GM18873 (cell line): ENCODE results near the gene POLR2J.
"Not testable (repeated sequence)": the region's sequence is repeated elsewhere in the genome, so short reads cannot be mapped to it uniquely, and the experiment has no call there.

Experiments
- ATAC-seq: cut with Tn5 transposase; IDR thresholded peaks from one replicate; pipeline ENCODE4 v1.9.1; 2021; ENCODE audit warnings: mild to moderate bottlenecking, moderate library complexity, moderate number of reproducible peaks; ENCODE audit not compliant: unreplicated experiment, low FRiP score

The POLR2J gene

DNA sequence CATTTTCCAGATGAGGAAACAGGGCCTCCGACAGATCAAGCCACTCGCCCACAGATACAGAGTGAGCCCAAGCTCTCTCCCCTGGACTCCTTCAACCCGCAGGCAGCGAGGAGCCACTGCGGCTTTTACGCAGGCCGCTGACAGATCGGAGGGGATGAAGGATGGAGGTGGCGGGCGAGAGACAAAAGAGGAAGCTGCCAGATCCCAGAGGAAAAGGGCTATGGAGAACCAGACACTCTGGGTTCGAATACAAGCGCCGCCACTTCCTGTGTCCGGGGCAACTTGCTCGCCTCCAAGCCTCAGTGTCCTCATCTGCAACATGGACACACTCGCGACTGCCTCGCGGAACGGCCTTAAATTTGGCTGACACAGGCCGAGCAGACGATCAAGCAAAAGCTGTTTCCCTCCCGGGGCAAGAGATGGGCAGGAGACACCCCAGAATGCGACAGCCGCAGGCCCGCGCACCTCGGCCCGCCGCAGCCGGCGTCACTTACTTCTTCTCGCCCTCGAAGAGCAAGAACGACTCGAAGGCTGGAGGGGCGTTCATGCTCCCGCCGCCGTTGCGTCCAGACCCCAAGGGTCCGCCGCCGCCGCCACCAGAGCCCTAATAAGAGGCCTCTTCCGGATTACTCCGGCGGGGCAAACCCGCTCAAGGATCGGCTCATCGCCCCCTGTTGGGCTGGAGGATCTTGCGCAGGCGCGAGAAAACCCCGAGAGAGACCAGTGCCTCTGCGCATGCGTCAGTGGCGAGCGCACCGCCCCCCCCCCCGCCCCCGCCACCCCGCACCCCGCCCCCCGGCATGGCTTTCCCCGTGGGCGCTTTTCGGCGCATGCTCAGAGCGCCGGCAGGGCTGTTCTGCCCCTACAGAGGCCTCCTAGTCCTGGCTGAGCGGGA is at the start of gene POLR2J:
TSS of gene POLR2J (minus strand) at position 609 of the 895 bp plus-strand sequence. CDS start at position 547, 62 bp downstream.
- peak; percentile 54 for ATAC-seq

DNA sequence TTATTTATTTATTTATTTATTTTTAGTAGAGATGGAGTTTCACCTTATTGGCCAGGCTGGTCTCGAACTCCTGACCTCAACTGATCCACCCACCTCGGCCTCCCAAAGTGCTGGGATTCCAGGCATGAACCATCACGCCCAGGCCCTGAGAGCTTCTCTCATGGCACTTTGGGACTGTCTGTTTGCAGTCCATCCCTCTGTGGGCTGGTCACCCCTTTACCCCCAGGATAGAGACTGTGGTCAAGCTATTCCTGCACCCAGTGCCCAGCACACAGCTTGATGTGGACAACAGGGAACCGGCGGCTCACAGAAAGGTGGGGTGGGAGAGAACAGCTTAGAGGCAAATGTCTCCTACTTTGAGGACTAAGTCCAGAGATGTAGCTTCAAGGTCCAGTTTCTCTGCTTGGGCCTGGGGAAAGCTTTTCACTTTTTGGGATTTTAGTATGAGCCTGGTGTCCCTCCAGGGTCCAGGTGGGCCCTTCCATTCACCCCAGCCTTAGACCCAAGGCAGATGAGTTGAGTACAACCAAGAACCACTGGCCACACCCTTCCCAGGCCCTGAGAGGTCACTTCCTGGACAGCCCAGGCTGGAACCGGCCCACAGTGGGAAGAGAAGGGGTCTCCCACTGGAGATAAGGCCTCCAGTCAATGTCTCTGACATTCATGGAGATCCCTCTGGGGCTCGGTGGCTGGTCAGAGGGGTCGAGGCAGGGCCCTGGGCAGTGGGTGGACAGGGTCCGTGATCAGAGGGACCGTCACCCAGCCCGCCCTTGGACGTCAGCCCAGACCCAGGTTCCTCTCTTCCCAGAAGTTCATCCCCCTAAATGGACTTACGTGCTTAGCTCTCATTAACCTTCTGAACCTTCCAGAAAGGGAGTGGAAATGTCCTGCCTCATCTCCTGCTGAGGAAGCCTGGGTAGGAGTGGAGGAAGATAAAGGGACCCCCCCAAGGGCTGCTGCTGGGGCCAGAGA is 49.4 kb upstream of the POLR2J start:
- ATAC-seq, result not testable (repeated sequence)

DNA sequence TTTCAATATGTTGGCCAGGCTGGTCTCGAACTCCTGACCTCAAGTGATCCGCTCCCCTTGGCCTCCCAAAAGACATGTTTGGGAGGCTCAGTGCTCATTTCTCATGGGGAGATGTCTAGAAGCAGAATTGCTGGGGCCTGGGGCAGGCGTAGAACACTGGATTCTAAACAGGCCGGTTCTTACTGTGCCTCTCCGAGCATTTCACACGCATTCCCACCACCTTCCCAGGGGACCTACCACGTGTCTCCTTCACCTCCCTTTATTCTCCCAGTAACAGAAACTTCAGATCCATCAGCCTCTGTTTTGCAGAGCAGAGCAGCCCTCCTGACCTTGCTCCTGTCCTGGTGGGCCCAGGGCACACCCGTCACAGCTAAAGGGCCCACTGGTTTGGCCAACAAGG is 48.5 kb upstream of the POLR2J start:
- not testable (repeated sequence) for ATAC-seq

DNA sequence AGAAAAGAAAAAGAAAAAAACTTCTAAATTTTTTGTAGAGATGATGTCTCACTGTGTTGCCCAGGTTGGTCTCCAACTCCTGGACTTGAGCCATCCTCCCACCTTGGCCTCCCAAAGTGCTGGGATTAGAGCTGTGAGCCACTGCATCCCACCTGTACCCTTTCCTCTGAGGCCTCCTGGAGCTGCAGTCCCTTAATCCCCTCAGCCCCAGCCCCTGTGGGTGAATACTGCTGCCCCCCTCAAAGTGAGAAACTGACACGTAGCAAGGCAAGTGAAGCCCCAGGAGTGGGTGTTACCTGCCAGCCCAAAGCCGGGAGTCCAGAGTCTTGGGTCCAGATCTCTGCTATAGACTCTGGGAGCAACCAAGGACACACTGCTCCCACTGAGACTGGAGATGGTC is 46.1 kb upstream of the POLR2J start:
- not testable (repeated sequence) for ATAC-seq

DNA sequence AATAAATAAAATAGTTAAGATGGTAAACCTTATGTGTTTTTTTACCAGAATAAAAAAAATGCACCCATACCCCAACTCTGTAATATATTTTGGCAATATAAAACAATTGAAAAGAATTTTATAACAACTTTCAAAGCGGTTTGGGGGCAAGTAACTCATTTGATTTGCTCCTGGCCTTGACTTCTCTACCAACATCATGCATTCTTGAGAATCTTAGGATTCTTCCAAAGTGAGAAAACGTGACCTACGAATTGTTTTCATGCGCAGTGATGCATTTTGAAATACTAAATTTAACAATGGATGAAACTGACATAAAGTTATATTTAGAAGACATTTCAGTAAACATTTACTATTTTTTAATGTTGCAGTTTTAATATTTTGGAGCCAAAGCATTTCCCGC is 42.1 kb upstream of the POLR2J start:
- not testable (repeated sequence) for ATAC-seq

DNA sequence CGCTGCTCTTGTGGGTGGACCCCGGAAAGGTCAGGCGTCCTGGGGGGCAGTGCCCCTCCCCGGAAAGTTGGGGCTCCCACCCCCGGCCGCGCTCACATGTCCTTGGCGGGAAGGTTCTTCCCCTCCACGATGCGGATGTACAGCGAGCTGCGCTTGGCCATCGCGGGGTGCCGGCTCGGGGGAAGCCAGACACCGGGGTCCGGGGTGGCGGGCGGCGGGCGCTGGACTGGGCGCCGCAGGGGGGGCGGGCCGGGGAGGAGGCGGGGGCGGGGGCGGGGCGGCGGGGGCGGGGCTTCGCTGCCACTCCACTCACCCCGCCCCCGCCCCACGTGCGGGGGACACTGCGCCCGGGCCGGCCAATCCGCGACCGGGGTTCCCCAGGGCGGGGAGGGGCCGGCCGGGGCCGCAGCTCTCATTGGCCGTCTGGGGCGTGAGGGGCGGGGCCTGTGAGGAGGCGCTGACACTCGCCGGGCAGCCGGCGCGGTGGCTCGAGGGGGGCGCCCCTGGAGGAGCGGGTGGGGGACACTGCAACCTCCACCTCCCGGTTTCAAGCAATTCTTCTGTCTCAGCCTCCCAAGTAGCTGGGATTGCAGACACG is 38.9 kb upstream of the POLR2J start, which contains the start of gene RASA4B:
TSS of gene RASA4B (minus strand) at position 228 of the 598 bp plus-strand sequence. CDS start at position 161, 67 bp downstream.
- ATAC-seq, result peak; percentile 30

DNA sequence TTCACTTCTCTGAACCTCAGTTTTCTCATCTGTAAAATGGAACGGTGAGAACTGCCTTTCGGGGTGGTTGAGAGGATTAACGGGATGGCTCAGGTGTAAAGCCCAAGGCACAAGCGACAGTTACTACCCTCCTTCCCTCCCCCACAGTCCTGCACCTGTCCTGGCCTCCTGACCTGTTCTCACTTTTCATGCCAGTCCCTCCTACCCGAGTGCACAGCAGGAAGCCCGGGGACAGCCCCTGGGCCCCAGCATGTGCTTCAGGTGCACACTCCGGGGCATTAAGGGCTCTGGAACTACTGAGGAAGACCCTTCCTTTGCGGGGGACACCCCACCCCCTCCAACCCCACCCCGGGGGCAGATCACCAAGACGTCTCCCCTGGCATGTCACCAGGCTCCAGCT is 38.2 kb upstream of the POLR2J start:
- not testable (repeated sequence) for ATAC-seq

DNA sequence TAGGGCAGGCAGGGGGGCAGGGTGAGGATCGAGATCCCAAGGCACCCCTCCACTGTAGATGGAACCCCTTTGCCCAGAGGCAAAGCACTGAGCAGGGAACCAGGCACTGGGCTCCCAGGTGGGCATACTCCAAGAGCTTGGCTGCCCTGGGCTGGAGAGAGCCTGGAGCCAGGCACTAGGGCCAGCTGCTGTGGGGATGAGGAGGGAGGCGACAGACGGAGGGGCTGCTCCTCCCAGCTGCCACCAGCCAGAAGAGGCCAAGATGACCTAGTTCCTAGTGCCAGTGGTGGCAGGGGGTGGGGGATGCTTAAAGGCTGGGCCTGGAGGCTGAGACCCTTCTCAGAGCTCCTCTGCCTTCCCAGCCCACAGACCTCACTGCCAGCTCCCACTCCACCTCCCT is 37.2 kb upstream of the POLR2J start:
- not testable (repeated sequence) for ATAC-seq

DNA sequence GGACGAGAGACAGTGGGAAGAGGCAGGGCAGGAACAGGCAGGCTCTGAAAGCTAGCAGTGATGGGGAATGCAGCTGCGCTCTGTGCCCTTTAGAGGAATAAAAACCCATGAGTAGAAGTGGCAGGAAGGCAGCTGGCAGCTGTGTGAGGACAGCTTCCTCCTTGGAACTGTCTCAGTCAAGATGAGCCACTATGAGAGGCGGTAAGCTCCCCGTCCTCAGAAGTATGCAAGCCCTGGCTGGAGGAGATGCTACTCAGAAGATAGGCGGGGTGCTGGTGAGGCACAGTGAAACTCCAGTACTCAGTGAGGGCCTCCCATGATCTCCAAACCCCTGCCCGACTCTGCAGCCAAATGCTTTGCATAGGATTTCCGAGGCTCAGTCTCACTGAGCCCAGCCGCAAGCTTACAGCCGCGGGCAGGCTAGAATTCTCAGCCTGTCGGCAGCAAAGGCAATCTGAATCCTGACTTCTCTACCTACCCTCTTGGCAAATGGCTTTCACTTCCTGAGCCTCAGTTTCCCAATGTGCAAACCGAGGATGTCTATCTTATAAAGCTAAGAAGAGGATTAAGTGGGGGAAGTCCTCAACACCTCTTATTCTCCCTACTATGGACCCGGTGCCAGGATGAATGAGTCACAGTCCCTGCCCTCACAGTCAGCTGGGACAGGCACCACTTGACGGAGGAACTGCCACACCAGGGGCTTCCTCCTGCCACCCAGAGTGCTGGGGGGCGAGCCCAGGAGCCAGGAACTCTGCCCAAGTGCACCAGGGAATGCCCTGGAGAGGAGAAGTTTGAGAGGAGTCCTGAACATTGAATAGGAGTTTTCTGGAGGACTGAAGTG is 36.4 kb upstream of the POLR2J start:
- peak; percentile 76 for ATAC-seq

DNA sequence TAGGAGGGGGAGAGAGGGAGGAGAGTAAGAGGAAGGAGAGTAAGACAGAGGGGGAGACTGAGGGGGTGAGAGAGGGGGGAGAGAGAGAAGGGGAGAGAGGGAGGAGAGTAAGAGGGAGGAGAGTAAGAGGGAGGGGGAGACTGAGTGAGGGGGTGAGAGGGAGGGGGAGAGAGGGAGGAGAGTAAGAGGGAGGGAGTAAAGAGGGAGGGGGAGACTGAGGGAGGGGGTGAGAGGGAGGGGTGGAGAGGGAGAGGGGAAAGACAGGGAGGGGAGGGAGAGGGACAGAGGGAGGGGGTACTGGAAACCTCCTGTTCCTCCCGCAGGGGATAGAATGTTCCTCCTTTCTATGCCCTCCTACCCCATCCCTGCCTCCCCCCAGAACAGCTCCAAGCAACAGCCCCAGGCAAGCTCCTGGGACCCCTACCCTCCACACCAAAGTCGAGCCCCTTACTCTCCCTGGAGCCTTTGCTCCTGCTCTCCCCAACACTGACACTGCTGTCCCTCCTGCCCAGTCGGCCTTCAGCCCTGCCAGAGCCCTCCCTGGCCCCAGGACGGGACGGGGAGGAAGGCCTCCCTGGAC is 34.0 kb upstream of the POLR2J start:
- ATAC-seq, result not testable (repeated sequence)

DNA sequence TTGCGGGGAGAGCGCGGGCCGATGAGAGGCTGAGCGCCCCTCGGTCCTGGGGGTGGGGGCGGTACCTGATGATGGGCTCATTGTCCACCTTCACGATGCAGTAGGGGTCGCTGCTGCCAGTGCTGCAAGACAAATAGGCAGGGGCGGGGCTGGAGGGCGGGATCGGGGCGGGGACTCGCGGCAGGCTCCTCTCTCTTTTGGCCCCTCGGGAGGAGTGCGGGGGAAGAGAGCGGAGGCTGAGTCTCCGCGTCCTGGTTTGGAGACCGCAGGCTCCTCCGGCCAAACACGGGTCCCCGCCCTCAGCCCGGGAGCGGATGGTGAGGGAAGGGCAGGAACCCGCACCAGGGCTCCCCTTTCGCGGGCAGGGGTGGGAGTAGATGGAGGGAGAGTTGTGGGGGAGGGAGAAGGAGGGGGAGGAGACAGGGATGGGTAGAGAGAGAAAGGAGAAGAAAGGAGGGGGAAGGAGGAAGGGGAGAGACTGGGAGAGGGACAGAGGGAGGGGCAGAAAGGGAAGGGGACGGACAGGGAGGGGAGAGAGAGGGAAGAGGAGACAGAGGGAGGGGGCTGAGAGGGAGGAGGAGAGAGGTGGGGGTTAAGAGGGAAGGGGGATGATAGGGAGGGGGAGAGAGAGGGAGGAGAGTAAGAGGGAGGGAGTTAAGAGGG is 33.3 kb upstream of the POLR2J start:
- ATAC-seq, result not testable (repeated sequence)

DNA sequence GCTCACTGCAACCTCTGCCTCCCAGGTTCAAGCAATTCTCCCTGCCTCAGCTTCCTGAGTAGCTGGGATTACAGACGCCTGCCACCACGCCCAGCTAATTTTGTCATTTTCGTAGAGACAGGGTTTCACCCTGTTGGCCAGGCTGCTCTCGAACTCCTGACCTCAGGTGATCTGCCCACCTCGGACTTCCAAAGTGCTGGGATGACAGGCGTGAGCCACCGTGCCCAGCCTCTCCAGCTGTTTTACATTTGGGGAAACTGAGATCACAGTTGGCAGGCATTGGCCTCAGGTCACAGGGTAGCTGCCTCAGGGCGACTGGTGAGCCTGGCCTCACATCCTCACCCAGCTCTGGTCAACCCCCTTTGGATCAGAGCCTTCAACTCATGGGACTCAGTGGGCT is 31.9 kb upstream of the POLR2J start:
- not testable (repeated sequence) for ATAC-seq

DNA sequence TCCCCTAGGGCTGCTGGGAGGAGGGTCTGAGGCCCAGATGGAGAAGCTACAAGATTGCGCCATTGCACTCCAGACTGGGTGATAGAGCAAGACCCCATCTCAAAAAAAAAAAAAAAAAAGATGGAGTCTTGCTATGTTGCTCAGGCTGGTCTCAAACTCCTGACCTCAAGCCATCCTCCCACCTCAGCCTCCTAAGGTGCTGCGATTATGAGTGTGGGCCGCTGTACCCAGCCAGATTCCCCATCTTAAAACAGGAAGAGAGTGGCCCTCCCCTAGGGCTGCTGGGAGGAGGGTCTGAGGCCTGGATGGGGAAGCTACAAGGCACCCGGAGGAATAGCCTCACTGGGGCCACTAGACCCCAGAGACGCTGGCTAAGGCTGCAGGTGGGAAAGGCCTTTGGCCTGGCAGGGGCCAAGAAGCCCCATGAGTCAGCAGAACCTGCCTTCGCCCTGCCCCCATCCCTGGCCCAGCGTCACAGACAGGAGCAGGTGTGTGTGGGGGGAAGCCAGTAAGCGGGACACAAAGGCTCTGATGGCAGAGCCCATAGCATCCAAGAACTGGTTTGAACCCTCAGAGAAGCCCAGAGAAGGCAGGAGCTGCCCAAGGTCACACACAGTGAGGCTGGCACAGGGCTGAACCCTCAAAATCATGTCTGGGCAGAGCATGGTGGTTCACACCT is 28.8 kb upstream of the POLR2J start:
- ATAC-seq, result not testable (repeated sequence)

DNA sequence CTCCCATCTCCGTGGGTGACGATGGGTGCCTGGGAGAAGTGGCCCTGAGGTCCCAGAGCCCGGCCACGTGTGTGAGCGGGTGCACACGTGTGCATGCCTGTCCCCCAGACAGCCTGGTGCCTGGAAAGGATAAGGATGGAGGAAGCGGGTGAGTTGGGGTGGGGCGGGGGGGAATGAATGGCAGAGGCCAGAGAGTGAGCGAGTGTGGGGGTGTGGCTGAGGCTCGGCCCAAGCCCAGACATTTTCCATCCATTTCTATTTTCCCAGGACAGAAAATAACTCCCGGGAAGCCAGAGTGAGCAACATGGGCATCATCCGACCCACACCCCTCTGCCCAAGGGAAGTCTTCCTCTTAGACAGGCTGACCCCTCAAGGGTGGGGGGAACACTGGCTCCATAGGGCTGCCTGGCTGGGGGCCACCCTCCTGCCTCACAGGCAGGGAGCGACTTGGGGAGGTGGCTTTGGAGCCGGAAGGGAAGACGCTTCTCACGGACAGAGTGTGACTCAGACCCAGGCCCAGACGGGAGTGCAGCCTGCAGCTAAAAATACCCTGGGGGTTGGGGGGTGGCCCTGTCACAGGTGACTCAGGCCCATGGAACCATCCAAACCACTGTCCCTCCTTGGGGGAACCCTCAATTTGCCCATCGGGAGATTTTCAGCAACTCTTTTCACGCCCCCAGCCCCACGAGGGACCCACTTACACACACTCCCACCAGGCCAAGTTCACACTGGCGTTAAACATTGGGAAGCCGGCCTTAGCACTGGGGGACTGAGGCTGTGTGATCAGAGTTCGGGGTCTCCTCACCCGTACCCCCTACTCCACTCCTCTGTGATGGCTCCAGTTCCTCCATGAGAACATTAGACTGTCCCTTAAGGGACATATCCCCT is 26.8 kb upstream of the POLR2J start:
- not testable (repeated sequence) for ATAC-seq

DNA sequence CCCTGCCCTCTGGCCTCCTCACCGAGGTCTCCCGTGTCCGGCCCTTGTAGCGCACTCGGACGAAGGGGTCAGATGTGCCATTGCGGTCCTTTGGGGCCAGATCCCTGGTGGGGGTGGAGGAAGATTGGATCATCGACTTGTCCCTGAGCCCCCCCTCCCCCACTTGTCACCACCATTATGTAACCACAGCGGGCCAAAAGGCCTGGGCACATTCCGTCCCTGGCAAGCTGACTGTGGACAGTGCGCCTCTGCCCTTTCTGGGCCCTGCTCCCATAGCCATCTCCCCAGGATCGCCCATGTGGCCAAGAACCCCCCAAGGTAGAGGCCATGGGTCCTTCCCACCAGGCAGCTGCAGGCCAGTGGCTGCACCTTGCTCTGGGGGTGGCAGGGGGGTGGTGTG is 24.4 kb upstream of the POLR2J start:
- ATAC-seq, result not testable (repeated sequence)

DNA sequence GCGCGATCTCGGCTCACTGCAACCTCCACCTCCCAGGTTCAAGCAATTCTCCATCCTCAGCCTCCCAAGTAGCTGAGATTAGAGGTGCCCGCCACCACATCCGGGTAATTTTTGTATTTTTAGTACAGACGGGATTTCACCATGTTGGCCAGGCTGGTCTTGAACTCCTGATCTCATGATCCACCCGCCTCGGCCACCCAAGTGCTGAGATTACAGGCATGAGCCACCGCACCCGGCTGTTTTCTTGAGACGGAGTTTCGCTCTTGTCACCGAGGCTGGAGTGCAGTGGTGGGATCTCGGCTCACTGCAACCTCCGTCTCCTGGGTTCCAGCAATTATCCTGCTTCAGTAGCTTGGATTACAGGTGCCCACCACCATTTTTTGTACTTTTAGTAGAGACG is 19.6 kb upstream of the POLR2J start:
- ATAC-seq, result not testable (repeated sequence)

DNA sequence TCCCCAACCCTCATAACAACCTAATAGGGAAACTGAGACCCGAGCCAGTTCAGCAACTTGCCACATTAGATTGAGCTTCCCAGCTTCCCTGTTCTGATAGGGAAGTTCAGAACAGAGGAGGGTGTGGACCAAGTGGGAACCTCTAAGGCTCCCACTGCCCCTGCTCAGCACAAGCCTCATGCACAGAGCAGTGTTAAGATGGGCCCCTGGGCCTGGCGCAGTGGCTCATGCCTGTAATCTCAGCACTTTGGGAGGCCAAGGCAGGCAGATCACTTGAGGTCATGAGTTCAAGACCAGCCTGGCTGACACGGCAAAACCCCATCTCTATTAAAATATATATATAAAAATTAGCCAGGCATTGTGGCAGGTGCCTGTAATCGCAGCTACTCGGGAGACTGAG is 18.6 kb upstream of the POLR2J start:
- not testable (repeated sequence) for ATAC-seq
